ENCODE measurements around the gene RNF213.
"Not testable (repeated sequence)": the region's sequence is repeated elsewhere in the genome, so short reads cannot be mapped to it uniquely, and the experiment has no call there.

The RNF213 gene

DNA sequence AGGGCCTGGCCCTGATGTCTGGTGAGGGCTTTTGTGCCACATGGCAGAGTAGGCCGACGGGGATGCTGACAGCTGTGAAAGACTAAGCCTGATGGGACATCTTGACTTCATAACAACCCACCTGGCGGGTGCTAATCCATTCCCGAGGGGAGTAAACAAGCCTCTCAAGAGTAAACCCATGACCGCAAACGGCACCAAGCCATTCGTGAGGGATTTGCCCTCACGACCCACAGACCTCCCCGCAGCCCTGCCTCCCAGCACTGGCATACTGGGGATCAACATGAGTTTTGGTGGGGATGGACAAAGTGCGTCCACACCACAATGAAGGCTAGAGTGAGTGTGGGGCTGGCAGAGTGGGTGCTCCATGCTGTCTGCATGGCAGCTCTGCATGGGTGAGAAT, 11.7 kb downstream of the RNF213 start:
- DNase-seq, result no peak

DNA sequence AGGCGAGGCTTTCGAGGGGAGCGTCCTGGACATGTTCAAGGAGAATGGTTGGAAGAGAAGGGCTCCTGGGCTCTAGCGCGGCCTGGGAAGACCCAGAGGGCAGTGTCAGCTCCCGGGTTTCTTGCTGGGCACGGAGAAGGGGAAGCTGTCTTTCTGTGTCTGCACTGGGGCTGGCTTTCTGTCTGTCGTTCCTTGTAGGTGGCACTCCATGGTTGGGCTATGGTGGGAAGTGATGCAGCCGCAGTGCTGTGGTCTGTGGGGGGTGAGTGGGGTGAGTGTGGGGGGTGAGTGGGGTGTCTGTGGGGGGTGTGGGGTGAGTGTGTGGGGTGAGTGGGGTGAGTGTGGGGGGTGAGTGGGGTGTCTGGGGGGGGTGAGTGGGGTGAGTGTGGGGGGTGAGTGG, 13.7 kb downstream of the RNF213 start:
- DNase-seq, result no peak

DNA sequence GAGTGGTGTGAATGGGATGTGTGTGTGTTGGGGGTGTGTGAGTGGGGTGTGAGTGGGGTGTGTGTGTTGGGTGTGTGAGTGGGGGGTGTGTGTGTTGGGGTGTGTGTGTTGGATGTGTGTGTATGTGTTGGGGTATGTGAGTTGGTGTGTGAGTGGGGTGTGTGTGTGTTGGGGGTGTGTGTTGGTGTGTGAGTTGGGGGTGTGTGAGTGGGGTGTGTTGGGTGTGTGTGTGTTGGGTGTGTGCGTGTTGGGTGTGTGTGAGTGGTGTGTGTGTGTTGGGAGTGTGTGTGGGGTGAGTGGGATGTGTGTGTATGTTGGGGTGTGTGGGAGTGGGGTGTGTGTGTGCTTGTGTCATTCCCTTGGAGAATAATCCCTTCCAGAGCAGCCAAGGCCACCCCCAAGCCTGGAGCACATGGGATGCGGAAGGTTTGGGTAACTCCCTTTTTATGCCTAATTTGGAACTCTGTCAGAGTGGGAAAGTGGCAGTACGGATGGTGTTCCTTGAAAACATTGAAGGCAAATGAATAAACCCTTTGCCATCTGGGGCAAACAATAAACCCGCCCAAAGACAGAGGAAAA, 14.3 kb downstream of the RNF213 start:
- no peak for DNase-seq

DNA sequence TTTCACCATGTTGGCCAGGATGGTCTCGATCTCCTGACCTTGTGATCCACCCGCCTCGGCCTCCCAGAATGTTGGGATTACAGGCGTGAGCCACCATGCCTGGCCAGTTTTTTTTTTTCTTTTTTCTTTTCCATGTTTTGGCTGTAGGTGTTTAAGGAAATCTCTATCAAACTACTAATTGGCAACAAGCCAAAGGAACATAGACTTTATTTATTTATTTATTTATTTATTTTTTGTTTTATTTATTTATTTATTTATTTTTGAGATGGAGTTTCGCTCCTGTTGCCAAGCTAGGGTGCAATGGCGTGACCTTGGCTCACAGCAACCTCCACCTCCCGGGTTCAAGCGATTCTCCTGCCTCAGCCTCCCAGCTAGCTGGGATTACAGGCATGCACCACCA, 15.2 kb downstream of the RNF213 start:
- DNase-seq, result not testable (repeated sequence)

DNA sequence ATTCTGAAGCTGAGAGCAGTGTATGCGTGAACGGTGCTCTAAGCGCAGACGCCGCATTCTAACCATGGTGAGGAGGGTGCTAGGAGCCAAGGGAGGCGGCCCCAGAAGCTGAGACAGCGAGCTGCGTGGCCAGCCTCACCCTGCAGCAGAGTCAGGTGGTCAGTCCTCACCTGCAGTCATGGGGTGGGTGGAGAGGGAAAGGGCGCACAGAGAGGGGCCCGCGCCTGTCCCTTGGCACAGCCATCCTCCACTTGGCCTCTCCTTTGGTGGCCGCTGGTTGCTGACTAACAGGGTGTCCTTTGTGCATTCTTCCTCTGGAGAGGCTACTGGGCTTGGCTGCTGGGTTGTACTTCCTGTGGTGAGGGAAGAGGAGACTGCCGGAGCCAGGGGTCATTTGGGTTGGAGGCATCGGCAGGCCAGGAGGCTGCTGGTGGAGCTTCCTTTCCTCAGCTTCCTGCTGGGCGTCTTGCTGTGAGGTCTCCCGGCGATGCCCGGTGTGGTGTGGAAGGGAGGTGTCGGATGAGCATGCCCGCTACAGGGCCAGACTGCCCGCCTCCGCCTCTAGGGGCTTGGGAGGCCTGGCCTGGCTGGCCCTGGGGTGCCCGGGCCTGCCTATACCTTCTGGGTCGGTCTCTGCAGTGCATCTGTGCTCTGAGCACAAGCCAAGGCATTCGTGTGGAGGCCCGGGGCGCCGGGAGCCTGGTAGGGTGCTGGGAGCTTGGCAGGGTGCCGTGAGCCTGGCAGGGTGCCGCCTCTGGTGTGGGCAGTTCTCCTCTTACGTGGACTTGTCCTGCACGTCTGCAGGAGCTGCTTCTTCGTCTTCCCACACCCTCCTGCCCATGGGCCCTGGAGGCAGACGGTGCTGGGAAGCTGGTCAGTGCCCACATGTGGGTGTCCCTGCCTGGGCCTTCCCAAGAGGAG, 17.4 kb downstream of the RNF213 start:
- DNase-seq, result no peak

DNA sequence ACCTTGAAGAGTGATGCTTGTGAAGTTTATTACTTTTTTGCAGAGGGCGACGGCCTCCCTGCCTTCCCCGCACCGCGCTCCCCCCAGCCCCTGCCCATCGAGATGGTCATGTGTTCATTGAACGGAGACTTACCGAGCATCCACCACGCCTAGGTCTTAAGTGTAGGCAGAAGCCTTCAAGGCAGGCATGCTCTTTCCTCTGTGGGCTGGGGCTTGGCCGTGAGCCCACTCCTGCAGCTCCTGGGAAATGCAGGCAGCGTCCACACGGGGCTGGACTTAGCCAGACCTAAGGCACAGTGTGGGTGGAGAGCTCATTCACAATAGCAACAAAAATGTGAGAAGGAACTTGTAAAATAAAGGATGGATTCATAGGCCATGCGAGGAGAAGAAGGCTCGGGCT, 19.2 kb downstream of the RNF213 start:
- DNase-seq, result no peak

DNA sequence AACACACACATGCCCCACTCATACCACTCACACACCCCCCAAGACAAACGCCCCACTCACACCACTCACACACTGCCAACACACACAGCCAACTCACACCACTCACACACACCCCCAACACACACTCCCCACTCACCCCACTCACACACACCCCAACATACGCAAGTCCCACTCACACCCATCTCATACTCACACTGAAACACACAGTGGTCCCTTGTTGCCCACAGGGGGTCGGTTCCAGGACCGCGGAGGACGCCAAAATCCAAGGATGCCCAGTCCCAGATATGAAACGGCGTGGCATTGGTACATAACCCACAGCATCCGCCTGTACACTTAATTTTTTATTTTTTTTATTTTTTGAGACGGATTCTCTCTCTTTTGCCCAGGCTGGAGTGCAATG, 20.9 kb downstream of the RNF213 start:
- DNase-seq, result no peak

DNA sequence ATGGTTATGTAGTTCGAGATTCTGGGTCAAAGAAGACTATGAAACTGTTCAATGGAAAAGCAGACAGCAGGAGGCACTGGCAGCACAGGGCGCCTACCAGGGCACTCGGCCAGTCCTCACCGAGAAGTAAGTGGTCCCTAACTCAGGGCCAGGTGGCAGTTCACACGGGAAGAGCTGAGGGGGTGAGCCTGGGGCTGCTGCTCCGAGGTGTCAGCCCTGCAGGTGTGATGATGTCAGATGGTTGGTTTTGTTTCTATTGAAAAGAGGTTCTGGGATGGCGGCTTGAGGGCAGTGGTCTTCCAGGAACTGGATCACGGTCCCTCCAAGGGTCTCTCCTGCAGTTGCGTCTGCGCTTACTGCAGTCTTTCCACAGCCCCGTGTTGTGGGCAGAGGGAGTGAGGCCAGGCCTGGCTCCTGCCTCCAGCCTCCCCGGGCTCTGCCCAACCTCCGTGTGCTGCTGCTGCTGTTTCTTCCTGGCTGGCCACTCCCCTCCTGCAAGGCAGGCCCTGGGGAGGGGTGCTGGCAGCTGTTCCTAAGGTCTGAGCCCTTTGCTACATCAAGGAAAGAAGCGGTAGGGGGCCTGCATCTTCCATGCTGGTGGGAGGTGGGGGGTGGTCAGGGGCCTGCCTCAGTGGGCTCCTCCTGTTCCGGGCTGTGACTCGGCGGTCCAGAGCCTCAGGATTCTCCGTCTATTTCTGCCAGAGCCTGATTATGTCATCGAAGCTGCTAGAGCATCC, 22.6 kb downstream of the RNF213 start:
- DNase-seq, result no peak

DNA sequence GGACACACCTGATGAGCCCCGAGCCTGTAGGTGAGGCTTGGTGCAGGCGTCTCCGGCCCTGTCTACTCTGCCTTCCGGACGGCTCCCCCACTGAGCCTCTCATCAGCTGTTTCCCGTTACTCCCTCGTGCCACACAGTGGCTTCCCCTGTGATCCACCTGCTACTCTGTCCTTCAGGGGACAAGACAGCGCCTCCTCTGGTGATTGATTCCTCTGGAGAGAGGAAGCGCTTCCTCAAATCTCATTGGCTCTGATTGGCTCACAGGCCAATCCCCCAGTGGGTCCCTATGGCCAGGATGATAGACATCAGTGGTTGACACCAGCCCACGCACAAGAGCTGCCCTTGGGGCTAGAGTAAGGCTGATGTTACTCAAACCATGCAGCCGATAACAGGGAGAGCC, 24.0 kb downstream of the RNF213 start:
- DNase-seq, result no peak

DNA sequence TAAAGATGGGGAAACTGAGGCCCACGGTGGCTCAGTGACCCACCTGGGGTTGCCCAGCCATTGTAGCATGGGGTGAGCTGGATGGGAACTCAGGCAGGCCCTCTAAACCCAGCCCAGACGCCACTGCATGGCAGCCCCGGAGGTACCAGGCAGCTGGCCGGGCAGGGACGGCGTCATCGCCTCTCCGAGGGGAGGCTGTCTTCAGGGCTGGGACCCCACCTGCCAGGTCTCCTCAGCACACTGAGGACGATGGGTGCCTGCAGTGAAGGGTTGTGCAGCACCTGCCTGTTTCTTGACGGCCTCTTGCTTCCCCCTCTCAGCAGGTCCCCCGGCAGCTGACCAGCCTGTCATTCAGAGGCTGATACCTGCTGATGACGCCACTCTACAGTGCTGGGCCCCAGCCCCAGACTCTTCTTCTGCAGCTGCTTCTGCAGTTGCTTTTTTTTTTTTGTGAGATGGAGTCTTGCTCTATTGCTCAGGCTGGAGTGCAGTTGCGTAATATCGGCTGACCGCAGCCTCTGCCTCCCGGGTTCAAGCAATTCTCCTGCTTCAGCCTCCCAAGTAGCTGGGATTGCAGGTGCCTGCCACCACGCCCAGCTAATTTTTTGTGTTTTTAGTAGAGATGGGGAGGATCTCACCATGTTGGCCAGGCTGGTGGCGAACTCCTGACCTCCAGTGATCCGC, 24.7 kb downstream of the RNF213 start:
- no peak for DNase-seq

DNA sequence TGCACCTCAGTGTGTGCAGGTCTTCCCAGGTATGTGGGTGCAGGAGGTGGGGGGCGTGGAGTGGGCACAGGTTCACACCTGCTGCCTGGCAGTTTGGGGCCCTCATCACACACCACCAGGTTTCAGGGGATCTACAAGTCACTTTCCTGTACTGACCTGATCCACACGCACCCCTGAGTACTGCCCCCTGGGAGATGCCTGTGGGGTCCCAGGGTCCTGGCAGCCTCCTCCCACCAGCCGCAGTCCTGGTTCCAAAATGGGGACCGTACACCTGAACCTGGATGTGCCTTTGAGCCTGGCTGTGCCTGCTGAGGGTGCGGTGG, 25.9 kb downstream of the RNF213 start:
- DNase-seq, result no peak

DNA sequence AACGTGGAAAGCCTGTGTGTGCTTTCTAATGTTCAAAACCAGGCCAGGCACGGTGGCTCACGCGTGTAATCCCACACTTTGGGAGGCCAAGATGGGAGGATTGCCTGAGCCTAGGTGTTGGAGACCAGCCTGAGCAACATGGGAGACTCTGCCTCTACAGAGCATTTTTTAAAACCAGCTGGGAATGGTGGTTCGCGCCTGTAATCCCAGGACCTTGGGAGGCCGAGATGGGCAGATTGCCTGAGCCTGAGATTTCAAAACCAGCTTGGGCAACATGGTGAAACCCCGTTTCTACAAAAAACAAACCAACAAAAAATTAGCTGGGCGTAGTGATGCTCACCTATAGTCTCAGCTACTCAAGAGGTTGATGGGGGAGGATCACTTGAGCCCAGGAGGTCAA, 26.4 kb downstream of the RNF213 start:
- DNase-seq, result no peak

DNA sequence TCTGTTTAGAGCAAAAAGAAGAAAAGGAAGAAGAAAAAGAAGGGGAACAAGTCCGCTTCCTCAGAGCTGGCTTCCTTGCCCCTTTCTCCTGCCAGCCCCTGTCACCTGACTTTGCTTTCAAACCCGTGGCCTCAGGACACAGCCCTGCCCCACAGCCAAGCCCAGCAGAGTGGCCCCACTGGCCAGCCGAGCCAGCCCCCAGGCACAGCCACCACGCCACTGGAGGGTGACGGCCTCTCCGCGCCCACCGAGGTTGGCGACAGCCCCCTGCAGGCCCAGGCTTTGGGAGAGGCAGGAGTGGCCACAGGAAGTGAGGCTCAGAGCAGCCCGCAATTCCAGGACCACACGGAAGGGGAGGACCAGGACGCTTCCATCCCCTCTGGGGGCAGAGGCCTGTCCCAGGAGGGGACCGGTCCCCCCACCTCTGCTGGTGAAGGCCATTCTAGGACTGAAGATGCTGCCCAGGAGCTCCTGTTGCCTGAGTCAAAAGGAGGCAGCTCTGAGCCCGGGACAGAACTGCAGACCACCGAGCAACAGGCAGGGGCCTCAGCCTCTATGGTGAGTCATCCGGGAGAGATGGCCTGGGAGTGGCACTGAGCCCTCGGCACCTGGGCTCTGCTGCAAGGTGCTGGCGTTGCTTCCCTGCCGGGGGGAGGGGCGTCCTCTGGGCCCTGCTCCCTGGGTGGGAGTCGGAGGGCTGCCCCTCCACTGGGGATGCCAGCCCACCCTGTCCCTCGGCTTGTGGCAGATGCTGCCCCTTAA, 27.3 kb downstream of the RNF213 start:
- DNase-seq, result no peak

DNA sequence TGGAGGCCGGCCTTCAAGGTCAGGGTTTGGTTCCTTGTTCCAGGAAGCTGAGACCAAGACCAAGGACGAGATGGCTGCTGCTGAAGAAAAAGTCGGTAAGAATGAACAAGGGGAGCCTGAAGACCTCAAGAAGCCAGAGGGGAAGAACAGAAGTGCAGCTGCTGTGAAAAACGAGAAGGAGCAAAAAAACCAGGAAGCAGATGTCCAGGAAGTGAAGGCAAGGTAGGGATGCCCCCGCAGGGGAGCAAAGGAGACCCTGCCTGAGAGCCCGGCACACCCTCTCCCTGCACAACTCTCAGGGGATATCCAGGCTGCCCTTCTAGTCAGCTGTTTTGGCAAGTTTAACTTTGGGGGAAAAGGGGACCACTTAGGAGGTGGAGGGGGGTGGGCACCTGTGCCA, 29.0 kb downstream of the RNF213 start:
- no peak for DNase-seq

DNA sequence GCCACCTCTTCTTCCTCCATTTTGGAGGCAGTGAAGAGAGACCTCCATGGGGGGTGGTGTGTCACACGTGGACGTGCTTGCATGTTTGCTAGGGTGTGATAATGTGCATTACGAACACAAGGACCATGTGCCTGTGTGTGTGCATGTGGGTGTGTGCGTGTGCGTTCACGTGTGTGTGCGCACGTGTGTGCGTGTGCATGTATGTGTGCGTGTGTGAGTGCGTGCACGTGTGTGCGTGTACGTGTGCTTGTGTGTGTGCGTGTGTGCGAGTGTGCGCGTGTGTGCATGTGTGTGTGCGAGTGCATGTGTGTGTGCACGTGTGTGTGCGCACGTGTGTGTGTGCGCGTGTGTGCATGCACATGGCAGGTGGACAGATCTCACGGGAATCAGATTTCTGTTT, 29.5 kb downstream of the RNF213 start:
- DNase-seq, result no peak

DNA sequence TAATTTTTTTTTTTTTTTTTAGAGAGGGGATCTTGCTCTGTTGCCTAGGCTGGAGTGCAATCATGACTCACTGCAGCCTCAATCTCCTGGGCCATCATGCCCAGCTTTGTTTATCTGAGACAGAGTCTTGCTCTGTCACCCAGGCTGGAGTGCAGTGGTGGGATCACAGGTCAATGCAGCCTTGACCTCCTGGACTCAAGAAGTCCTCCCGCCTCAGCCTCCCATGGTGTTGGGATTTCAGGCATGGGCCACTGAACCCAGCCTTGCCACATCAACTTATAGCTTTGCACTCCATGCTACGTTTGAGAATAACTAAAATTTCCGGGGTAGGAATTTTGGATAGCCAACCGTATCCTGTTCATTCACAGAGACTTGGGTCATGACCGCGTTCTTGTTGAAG, 30.6 kb downstream of the RNF213 start:
- DNase-seq, result no peak

DNA sequence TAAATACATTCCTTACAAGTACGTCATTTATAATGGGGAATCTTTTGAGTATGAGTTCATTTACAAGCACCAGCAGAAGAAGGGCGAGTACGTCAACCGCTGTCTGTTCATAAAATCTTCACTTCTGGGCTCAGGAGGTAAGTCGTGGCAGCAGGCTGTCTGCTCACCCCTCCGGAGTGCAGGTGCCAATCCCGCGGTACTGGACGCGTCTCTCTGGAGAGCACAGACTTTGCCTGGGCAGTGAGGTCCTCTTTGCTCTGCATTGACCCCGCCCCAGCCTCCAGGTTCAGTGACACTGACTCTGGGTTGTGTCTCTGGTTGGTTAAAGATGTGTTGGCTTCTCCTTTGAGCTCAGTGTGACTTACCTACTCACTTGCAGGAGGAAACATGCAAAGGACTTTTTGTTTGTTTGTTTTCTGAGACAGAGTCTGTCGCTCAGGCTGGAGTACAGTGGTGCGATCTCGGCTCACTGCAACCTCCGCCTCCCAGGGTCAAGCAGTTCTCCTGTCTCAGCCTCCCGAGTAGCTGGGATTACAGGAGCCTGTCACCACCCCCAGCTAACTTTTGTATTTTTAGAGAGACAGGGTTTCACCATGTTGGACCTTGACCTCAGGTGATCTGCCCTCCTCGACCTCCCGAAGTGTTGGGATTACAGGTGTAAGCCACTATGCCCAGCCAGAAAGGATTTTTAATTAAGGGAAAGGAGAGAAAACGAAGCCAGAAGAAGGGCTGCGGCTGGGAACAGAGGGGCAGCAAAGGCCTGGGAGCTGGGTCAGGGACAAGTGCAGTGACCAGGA, 31.2 kb downstream of the RNF213 start:
- DNase-seq, result no peak

DNA sequence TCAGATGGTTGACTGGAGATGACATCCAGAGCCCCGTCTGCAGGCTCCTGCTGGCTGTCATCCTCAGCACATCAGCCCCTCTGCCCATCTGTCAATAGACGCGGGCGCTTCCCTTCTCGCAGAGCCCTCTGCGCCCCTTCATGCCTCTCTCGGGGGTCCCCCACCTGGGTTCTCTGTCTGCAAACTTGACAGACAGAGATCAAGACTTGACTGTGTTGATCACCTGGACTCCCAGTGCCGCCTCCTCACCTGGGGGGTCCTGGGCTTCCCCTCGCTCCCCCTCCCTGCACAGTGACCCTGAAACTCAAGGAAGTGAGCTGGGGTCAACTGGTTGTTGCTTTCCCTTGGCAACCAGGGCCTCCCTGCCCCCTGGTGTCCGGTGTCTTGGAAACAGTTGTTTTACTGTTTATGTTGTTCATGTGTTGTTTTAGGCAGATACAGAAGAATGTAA, 31.9 kb downstream of the RNF213 start:
- DNase-seq, result no peak

DNA sequence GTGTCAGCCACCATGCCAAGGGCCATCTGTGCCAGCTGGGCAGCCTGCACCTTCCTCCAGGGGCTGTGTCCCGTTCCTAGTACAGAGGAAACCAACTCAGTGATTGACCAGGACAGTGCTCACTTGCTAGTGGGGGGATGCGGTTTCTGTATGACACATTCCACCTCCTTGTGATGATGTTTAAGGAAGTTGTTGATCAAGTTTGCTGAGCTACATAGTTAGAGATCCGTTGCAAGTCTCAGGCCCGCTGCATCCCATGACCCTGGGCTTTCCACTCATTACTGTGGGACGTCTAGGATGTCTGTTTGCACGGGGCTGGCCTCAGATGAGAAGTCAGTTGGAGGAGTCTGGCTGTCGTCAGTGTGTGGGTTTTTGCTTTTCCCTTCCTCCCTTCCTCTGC, 33.6 kb downstream of the RNF213 start:
- no peak for DNase-seq

DNA sequence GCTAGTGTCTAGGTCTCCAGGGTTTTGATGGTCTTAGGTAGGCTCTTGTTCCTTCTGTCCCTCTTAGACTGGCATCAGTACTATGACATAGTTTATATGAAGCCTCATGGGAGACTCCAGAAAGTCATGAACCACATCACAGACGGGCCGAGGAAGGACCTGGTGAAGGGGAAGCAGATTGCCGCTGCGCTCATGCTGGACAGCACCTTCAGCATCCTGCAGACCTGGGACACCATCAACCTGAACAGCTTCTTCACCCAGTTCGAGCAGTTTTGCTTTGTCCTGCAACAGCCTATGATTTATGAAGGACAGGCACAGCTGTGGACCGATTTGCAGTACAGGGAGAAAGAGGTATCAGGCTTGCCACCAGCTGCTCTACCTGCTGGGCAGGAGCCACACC, 34.0 kb downstream of the RNF213 start:
- no peak for DNase-seq

DNA sequence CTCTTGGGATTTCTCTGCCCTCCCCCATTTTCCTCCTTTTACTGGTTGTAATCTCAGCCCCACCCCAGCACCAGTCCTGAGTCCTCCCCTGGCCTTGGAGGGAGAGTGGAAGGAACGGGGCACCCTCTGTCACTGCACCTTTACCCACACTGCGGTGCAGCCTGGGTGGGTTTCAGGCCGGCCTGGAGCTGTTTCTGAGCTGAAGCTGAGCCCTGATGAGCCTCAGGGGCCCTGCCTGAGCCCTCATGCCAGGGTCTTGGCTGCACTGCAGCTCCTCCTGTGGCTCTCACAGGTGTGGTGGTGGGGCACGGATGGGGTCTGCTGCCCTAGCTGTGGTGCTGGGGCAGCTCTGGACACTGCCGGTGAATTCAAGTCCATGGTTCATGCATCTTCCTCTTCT, 34.5 kb downstream of the RNF213 start:
- no peak for DNase-seq

DNA sequence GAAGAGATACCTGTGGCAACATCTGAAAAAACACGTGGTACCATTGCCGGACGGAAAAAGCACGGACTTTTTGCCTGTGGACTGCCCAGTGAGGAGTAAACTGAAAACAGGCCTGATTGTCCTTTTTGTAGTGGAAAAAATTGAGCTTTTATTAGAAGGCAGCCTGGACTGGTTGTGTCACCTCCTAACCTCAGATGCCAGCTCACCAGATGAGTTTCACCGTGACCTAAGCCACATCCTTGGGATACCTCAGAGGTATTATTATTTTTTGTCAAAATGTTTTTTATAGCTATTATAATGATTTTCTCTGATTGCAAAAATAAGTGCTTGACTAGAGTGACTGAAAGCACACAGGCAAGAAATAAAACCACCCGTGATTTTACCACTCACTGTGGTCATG, 34.9 kb downstream of the RNF213 start:
- no peak for DNase-seq

Measured in cortex of kidney (tissue), 1 donor.